Calu3 (cell line): Measurements from ENCODE around the gene CCSER1. TPM values are rescaled to one million over a fixed set of nuclear protein-coding genes. Genes with fewer than 3 reads are reported as not detected.

Experiments
- BruUV-seq: library from RNA; stranded (reverse); fragments of 400-500 nt; replicated peaks from 2 replicates; lab custom pipeline; 2021; lab: Mats Ljungman, UMichigan
- CTCF ChIA-PET: fragments of 300-600 bp; sonication (Branson Sonifier 250); formaldehyde crosslinking; loops from one replicate; lab custom pipeline; 2022; ENCODE audit warnings: antibody characterized with exemption; lab: Charles Lee
- DNase-seq: peaks from one replicate; pipeline ENCODE4 v3.0.0; 2022
- H3K27ac Mint-ChIP-seq: one replicate; pipeline ENCODE4 v1.8.0; 2022; ENCODE audit warnings: mixed read lengths; ENCODE audit not compliant: unreplicated experiment
- H3K27me3 Mint-ChIP-seq: one replicate; pipeline ENCODE4 v1.8.0; 2022; ENCODE audit warnings: mixed read lengths; ENCODE audit not compliant: unreplicated experiment
- H3K36me3 Mint-ChIP-seq: one replicate; pipeline ENCODE4 v1.8.0; 2022; ENCODE audit warnings: mild to moderate bottlenecking, moderate library complexity, mixed read lengths; ENCODE audit not compliant: insufficient read depth, unreplicated experiment
- H3K4me1 Mint-ChIP-seq: one replicate; pipeline ENCODE4 v1.8.0; 2022; ENCODE audit warnings: mild to moderate bottlenecking, low read depth, mixed read lengths; ENCODE audit not compliant: unreplicated experiment
- H3K4me3 Mint-ChIP-seq: one replicate; pipeline ENCODE4 v1.8.0; 2022; ENCODE audit warnings: mild to moderate bottlenecking, low read depth, moderate library complexity, mixed read lengths; ENCODE audit not compliant: unreplicated experiment
- H3K9me3 Mint-ChIP-seq: one replicate; pipeline ENCODE4 v1.8.0; 2022; ENCODE audit warnings: low read depth, mixed read lengths; ENCODE audit not compliant: unreplicated experiment
- intact Hi-C: fragments of 100-400 bp; cut with micrococcal nuclease; formaldehyde crosslinking; loops from one replicate; pipeline ENCODE4 v1.10.0; 2022; ENCODE audit not compliant: unreplicated experiment
- total RNA-seq: library from RNA; stranded (reverse); gene quantifications from 2 replicates; pipeline ENCODE4 v1.2.3, GENCODE V29; 2022
- TF ChIP-seq, protein P1 (sequence below): fragments of 200-600 bp; IDR thresholded peaks from one replicate; pipeline ENCODE4 v1.8.0; 2022; ENCODE audit warnings: antibody characterized with exemption; ENCODE audit not compliant: unreplicated experiment

Gene CCSER1
- total RNA-seq, 1 experiment from 2014 or later: 6.2 TPM

GRCh38 chr4:90185416-90185815 lies 58.2 kb downstream of the CCSER1 start:
- CTCF ChIA-PET: no interaction called here
- peaks cover 40% of the 10 kb centered on the region for H3K4me1 Mint-ChIP-seq
- no TSS peak for BruUV-seq
- DNase-seq: no peak
- TF ChIP-seq, protein P1, sequence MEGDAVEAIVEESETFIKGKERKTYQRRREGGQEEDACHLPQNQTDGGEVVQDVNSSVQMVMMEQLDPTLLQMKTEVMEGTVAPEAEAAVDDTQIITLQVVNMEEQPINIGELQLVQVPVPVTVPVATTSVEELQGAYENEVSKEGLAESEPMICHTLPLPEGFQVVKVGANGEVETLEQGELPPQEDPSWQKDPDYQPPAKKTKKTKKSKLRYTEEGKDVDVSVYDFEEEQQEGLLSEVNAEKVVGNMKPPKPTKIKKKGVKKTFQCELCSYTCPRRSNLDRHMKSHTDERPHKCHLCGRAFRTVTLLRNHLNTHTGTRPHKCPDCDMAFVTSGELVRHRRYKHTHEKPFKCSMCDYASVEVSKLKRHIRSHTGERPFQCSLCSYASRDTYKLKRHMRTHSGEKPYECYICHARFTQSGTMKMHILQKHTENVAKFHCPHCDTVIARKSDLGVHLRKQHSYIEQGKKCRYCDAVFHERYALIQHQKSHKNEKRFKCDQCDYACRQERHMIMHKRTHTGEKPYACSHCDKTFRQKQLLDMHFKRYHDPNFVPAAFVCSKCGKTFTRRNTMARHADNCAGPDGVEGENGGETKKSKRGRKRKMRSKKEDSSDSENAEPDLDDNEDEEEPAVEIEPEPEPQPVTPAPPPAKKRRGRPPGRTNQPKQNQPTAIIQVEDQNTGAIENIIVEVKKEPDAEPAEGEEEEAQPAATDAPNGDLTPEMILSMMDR: no peak
- H3K4me3 Mint-ChIP-seq: no peak overlapping the region
- H3K9me3 Mint-ChIP-seq: no peaks in the 10 kb centered on the region
- intact Hi-C loops: no loop called here
- no peak overlapping the region for H3K27ac Mint-ChIP-seq
- H3K36me3 Mint-ChIP-seq: no peaks in the 10 kb centered on the region
- no peaks in the 10 kb centered on the region for H3K27me3 Mint-ChIP-seq

- Mint-ChIP-seq H3K27me3 (no peaks in the 10 kb centered on the region), H3K4me3 (no peak overlapping the region), H3K36me3 (no peaks in the 10 kb centered on the region), H3K4me1 (peaks cover 35% of the 10 kb centered on the region), H3K9me3 (no peaks in the 10 kb centered on the region), H3K27ac (no peak overlapping the region)
- TF ChIP-seq, protein P1: no peak
- CTCF ChIA-PET: no interaction called here
- intact Hi-C loops: no loop called here
- no TSS peak for BruUV-seq
- DNase-seq: no peak
Measured at GRCh38 chr4:90186229-90186628, 59.0 kb downstream of the CCSER1 start.

GRCh38 chr4:90187148-90187884 lies 60.1 kb downstream of the CCSER1 start:
- Mint-ChIP-seq H3K27me3 (no peaks in the 10 kb centered on the region), H3K4me1 (peaks cover 26% of the 10 kb centered on the region), H3K4me3 (no peak overlapping the region), H3K9me3 (no peaks in the 10 kb centered on the region), H3K36me3 (no peaks in the 10 kb centered on the region), H3K27ac (no peak overlapping the region)
- DNase-seq: no peak
- no TSS peak for BruUV-seq
- TF ChIP-seq, protein P1: no peak
- intact Hi-C loops: no loop called here
- CTCF ChIA-PET: no interaction called here

GRCh38 chr4:90189178-90189577 lies 62.0 kb downstream of the CCSER1 start:
- intact Hi-C loops: no loop called here
- no peak overlapping the region for H3K4me3 Mint-ChIP-seq
- H3K27ac Mint-ChIP-seq: no peak overlapping the region
- no peak for DNase-seq
- TF ChIP-seq, protein P1: no peak
- CTCF ChIA-PET: no interaction called here
- no peaks in the 10 kb centered on the region for H3K27me3 Mint-ChIP-seq
- H3K4me1 Mint-ChIP-seq: peaks cover 22% of the 10 kb centered on the region
- H3K36me3 Mint-ChIP-seq: no peaks in the 10 kb centered on the region
- H3K9me3 Mint-ChIP-seq: no peaks in the 10 kb centered on the region
- no TSS peak for BruUV-seq
